T follicular helper cell (primary cell): ENCODE data around the gene RAD51B.
A peak's percentile ranks its signal among the peaks of the same experiment; 100 is the strongest.
"Not testable (repeated sequence)": the region's sequence is repeated elsewhere in the genome, so short reads cannot be mapped to it uniquely, and the experiment has no call there.

Source experiments
- DNase-seq: peaks from one replicate; pipeline ENCODE4 v3.0.0-alpha.2; 2020; ENCODE audit warnings: low read depth

RAD51B gene

DNA sequence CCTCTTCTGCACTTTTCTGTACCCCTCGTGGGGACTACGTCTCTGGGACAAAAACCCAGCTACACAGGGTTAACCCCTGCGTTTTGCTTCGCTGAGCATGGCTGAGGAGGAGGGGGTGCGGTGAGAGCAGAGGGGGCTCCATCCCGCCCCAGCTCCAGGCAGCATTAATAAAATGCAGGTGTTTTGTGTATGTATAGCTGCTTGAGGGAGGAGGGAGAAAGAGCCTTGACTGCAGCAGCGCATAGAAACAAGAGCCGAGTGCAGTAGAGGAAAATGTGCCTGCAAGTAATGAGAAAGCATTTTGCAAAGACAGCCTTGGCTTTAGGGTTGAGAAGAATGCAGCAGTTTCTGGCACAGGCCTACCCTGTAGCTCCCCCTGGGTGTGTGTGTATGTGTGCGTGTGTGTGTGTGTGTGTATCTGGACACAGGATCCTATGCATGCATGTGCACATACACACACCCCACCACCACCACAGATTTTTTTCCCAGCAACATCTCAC is 869.3 kb downstream of the RAD51B start:
- no peak for DNase-seq

DNA sequence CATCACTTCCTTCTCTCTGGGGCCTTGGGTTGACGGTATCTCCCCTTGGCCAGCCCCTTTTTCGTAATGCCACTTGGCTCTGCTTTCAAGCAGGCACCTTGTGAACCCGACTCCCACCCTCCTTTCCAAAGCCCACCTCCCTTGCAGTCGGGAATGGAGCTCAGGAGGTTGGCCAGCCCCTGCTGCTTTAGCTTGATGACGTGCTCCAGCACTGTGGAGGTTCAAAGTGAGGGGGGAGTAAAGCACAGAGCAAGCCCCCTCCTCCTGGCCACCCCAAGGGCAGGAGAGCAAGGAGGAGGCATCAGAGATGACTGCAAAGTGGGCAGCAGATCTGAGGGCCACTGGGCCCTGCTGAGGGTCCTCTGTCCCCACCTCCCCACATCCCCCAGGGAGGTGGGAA is 869.9 kb downstream of the RAD51B start:
- no peak for DNase-seq

DNA sequence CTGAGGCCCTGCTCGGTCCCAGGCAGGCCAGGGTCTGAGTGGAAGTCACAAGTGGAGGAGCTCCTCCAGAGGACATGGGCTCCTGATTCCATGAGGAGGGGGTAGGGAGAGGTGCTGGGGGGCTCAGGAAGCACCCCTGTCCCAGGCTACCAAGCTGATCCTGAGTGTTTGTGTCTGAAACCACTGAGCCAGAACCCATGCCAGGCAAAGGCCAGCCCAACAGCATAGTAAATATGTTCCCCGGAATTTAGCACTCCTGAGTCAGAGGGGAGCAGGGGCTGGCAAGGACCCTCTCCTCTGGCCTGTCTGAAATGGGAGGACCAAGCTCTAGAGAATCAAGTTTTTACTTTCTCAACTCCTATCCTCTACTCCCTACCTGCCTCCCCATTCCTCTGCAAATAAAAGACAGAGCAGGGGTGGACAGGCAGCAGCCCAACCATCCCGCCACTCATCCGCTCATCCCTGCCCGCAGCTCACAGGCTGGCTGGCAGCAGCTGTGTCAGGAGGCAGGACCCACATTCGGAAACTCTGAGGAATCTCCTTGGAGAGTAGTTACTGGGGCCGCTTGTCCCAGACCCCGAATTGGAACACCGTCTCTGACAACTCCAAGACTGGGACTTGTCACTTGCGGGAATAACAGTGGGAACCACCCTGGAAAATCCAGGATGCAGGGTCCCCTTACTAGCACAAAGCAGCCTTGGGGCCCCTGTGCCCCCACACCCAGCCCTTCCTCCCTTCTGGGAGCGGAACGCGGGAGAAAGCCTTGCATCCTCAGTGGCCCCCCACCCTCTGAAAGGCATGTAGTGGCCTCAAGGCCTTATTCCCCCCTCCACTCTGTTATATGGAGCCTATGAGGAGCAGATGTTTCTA is 870.7 kb downstream of the RAD51B start:
- no peak for DNase-seq

DNA sequence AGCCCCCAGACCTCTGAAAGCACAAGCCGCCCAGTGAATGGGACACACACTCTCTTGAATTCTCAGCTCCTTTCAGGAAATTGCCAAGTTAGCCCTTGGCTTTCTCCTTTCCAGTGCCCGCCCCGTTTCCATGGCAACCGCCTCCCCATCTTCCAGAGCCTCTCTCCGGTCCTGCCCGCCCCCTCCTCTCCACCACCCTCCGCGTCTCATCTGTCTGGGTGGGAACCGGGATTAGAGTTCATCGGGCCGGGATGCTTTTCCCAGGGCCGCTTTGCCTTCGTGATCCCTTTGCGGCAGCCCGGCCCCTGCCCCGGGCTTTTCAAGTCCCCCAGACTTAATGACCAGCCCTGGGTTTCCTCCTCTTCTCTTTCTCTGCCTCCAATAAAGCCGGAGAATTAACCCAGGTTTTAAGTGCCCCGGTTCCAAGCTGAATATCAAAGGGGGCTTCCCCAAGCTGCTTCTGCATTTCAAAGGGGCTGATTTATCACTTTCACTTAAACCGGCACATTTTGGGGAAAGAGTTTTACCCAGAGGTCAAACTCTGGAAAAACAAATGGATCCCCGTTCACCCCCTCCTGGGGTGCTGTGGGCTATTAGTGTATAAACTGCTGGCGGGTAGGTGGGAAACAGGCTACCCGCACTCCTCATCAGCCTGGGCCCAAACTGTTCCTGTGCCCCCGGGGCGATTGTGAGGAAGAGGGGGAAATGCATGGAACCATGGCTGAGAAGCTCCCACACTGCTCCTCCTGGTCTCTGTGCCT is 871.6 kb downstream of the RAD51B start:
- no peak for DNase-seq

DNA sequence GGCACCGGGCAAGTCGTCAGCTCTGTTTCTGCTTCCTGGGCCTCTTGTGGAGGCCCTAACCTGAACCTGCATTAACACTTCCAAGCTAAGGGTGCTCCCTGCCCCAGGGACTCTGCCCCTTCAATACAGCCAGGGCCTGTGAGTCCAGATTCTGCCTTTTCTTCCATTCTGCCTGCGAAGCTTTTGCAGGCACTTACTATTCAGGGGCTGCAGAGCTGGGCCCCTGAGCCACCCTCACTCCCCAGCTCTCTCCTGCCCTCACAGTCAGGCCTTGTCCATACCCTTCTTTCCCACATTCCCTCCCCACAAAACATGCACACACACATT is 872.2 kb downstream of the RAD51B start:
- no peak for DNase-seq

DNA sequence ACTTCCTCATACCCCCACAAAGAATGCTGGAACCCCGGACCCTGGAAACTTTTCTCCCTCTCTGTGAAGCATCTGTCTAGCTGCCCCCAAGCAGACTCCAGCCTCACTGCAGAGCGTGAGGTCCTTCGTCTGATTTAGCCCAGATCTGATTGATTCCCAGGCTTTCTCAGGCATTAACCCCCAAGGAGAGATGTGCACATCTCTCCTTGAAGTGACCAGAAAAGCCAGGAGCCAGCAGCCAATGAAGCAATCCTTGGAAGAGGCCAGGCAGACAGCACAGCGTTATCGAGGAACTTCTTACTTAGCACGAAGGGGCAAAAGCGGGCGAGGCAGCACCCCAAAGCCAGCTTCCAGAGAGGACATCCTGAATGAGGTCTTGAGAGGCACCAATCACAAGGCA is 872.6 kb downstream of the RAD51B start:
- no peak for DNase-seq

DNA sequence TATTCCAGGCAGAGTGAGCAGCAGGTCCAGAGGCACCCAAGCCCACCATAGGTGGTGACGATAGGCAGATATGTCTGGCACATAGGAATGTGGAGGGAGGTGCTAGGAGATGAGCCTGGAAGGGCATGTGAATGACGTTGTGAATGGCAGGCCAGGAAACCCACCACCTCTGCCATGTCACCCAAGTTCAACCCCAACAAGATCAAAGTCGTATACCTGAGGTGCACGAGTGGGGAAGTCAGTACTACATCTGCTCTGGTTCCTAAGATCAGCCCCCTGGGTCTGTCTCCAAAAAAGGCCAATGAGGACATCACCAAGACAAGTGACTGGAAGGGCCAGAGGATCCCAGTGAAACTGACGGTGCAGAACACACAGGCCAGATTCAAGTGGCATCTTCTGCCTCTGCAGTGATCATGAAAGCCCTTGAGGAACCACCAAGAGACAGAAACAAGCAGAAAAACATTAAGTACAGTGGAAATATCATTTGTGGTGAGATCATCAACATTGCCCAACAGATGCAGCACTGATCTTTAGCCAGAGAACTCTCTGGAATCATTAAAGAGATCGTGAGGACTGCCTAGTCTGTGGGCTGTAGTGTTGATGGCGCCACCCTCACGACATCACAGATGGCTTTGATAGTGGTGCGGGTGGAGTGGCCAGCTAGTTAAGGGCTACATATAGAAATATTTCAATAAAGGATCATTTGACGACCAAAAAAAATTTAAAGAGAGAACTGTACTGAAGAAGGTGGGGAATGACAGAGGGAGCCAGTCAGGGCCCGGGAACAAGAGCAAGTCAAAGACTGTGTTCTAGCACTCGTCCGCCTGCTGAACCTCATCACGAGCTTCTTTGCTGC is 873.6 kb downstream of the RAD51B start:
- no peak for DNase-seq

DNA sequence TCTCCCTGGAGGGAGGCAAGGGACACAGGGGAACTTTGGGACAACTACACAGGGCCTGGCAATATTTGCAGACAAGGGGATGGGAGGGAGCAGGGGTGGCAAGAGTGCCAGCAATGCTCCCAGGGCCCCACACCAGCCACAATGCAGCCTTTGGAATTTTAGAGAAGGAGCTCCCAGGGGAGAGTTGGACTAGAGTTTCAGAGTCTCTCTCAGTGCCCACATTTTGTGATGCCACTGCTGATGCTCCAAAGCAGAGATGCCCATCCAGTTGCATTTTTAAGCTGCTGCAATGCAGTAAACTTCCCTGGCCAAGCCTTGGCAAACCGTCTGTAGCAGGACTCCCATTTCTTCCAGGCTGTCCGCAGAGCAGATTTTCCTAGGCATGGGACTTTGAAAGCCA is 874.3 kb downstream of the RAD51B start:
- no peak for DNase-seq

DNA sequence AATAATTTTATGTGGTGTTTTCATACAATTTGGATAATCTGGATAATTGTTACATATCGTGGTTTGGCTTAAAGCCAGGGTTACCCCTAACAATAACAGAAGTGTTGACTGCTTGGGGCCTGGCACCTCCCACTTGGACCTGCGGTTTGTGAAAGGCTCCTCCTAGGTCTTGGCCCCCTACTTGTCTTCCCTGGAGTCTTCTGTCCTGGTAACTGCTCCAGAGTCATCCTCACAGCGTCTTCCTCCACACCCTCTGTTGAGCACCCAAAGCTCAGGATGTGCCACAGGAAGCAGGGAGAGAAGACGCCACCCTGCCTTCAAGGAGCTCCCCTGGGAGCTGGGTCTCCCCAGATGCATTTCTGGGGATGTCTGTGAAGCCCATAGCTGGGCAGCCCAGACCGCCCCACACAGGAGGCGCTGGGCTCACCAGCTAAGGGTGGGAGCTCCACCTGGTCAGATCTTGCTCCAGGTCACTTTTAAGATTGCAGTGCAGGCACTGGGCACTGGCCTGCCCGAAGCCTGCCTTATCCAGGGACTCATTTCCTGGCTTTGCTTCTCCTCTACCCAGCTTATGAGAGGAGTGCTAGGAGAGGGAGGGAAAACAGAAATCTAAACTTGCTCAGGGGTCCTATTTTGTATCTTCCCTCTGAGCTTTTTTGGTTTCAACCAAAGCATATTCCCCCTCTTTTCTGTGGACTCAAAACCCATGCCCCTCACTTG is 875.1 kb downstream of the RAD51B start:
- no peak for DNase-seq

DNA sequence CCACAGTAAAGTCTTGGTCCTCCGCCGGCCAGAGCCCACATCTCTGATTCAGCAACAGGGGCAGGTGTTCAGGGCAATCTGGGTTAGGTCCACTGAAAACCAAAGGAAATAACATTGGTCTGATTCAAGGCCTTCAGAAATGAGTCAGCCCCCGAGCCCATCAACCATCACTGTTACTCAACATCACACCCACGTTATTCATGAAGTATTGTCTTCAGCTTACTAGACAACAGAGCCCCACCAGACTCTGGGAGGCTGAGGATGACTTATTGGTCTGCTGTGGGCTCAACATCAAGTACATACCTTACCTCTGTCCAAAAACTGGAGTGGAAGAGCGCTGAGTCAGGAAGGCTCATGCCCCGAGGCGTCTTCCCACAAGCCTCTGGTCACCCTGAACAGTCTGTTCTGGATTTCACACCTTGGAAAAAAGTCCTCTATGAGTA is 875.8 kb downstream of the RAD51B start:
- DNase-seq = no peak

DNA sequence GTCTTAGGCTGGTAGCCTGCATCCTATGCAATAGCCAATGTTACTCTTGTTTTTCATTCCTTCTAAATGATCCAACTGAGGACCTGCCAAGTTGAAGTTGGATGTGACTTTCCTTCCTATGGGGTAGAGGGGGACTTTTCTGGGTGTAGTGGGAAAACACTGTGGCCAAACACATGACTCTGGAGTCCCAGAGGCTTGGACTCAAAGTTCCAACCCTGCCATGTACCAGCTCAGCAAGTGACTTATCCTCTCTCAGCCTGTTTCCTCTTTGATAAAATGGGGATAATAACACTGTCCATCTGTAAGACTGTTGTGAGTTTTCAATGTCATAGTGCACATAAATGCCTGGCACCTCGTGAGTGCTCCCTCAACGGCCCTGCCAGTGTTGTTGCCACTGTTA is 876.3 kb downstream of the RAD51B start:
- no peak for DNase-seq

DNA sequence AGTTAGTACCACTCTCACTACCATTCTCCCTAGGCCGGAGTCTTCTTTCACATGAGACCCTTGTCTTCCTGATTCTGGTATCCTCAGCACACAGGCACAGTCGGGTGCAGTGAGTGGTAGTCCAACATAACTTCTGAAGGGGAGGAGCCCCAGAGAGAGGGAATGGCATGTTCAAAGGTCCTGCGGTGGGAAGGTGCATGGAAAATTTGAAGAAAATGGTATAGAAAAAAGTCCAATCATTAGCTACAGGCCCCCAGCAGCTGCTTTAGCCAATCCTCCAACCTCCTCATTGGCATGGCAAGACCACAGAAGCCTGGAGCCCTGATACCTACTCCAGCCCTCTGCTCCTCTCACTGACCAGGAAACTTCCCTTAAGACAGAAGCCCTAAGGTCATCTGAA is 876.7 kb downstream of the RAD51B start:
- no peak for DNase-seq

DNA sequence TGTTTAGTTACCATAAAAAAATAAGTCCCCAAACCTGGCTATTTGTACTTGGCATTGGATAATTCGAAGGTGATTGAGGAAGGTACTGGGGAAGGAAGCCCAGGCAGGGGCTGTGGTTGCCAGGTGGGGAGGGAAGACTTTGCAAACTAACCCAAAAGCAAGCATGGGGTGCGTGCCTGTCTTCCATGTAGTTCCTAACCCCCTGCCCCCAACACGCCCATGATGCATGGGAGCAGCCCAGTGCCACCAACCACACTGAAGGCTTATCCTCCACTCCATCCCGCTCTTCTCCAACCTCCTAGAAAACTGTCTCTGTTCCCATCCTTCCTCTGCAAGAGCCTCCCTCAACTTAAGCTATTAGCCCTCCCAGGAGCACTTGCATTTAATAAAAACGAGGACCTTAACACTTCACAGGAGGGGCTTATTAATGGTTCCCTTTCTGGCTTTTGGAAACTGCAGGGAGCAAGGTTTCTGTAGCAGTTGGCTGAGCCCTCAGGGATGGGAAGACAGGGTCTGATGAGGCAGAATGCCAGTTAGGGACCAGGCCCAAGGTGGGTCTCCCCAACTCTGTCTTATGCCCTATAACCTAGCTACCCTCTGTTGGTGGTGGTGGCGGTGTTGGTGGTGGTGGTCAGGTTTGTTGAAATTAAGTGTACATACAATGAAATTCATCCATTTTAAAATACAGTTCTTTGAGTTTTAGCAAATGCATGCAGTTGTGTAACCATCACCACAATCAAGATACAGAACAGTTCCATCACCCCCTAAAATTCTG is 877.3 kb downstream of the RAD51B start:
- no peak for DNase-seq

DNA sequence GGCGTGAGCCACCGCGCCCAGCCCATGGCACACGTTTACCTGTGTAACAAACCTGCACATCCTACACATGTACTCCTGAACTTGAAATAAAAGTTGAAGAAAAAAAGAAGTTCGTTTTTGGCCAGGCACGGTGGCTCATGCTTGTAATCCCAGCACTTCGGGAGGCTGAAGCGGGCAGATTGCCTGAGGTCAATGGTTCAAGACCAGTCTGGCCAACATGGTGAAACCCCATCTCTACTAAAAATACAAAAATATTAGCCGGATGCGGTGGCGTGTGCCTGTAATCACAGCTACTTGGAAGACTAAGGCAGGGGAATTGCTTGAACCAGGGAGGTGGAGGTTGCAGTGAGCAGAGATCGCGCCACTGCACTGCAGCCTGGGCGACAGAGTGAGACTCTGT is 879.2 kb downstream of the RAD51B start:
- not testable (repeated sequence) for DNase-seq

DNA sequence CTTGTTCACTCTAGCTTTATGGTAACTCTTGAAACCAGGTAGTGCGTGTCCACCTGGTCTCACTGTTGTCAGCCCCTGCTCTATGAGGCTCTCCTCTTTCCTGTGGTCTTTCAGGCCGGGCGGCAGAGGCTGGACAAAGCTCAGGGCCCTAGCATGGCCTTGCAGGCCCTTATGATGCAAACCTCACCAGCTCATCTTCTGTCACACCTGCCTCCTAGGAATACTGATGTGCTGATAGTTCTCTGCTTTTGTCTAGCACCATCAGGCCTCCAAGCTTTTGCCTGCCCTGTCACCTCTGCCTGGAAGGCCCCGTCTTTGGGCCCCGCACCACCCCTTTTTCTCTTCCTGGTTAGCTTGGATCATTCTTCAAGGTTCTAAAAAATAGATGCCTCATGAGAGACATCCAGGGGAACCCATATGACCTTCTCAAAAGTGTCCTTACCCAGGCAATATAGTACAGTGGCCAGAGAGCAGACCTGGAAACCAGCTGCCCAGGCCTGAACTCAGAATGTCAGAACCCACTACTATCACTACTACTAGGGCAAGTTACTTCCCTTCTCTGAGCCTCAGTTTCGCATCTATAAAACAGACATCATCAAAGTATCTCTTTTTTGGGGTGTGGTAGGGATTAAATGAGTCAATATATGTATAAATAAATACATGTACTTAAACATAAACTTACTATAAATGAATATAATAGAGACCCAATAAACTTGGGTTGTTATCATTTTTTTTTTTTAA is 881.6 kb downstream of the RAD51B start:
- no peak for DNase-seq

DNA sequence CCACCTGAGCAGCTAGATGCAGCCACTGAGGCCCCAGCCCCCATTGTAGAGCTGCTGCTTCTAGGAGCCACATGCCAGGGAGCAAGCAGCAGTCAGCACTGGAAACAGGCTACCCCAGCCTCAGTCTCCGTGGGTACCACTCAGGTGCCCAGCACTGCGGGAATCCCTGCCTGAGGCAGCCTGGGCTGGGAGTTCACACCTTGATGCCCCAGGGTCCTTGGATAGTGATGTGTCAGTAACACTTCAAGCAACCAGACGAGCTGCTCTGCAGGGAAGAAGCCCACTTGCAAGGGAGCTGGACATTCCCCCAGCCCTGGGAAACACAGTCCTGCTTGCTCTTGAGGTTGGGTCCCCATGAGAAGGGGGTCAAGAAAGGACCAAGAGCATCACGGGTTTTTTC is 882.6 kb downstream of the RAD51B start:
- no peak for DNase-seq

DNA sequence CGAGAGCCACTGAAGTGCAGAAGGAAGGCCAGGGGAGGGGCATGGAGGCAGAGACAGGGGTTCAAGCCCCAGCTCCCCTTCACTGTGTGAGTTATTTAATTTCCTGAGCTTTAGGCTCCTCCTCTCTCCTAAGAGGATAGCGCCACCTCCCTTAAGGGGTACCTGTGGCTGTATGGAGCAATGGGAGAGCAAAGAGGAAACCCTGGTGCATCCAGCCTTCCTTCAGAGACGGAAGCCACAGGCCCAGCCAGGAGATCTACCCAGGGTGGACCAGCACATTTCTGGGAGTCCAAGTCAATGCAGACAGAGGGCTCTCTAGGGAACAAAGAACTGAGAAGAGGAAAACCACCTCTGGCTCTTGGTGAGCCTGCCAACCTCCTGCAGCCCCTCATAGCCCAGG is 883.0 kb downstream of the RAD51B start:
- DNase-seq = no peak

DNA sequence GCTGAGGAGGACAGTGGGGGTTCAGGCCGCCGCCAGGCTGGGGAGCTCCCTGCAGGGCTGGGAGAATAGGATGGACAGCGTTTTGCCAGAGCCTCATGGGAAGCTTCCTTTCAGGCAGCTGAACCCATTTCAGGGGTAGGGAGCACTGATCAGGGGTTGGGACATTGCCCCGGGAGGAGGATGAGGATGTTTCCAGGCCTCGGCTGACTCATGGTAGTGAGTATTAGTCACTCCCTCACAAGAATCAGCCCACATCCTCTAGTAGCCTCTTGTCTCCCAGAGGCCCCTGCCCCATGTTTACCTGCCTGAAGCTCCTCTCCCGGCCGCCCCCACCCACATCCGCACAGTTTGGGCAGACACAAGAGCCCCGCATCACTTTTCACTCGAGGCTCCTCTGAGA is 883.5 kb downstream of the RAD51B start:
- DNase-seq = peak; percentile 6

DNA sequence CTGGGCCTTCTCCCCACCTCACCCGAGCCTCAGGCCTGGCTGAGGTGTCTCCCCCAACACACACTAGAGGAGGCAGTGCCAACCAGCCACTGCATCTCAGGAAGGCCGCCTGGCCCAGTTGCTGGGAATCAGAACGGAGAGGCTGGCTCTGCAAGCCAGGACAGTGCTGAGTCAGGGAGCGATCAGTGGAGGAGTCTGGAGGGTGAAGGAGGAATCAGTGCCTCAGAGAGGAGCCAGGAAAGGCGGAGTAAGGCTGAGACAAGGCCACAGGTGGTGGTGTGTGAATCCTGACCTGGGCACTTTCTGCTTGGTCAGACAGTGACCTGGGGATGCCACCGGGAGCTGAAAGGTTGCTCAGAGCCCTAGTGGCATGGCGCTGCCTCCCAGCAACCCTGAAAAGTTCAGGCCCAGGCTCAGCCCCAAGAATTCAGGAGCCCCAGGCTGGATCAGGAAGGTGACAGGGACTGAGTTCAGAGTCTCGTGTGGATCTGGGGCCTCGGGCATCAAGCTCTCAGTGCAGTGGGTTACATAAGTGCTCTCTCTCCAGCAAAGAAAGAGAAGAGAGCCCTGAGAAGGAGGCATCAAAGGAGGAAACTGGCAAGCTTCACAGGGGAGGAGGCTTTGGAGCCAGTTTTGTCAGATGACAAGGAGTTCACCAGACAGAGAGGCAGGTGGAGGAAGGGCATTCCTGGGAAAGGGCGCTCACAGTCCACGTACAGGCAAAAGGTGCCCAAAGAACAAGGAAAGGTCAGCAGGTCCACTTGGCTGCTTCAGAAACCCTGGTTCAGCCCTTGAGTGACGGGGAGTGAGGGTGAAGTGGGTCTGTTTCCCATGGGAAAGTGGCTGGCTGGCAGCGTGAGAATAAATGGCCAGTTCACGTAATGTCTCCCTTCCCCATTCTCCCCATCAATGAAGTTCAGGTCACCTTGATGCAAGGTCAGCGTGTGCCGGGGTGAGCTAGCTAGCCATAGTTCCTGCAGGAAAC is 885.4 kb downstream of the RAD51B start:
- no peak for DNase-seq
